Activated CD4-positive, alpha-beta T cell treated with anti-CD3 and anti-CD28 coated beads for 4 hours (primary cell): Measurements from ENCODE around the gene GALNT3.

Source experiments
- DNase-seq, 2 donors: peaks; one replicate each; pipeline ENCODE4 v3.0.0-alpha.2; 2020

Gene GALNT3

GRCh38 chr2:165793779-165794535, at the start of gene GALNT3:
Gene GALNT3, minus strand, starts transcription at chr2:165794247. Its CDS starts 23,547 bp downstream, at chr2:165770700.
- peak; percentile 10 to 33 for DNase-seq

DNA sequence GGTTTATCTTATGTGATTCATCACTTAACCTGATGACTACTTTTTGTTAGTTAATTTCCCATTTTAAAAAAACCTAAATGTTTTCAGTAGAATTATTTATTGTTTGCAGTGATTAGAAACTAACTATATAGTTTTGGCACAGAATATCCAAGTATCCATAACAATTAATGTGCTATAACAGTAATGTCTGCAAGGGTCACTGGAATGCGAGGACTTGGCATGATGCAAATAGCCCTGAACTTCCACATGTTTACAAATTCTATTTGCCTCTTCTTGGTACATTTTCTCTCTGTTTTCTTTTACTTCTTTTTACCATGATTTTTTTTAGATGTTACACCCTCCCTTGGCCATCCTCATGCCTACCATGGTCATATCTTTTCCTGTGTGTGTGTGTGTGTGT, 49.3 kb upstream of the GALNT3 start:
- DNase-seq = no peak

DNA sequence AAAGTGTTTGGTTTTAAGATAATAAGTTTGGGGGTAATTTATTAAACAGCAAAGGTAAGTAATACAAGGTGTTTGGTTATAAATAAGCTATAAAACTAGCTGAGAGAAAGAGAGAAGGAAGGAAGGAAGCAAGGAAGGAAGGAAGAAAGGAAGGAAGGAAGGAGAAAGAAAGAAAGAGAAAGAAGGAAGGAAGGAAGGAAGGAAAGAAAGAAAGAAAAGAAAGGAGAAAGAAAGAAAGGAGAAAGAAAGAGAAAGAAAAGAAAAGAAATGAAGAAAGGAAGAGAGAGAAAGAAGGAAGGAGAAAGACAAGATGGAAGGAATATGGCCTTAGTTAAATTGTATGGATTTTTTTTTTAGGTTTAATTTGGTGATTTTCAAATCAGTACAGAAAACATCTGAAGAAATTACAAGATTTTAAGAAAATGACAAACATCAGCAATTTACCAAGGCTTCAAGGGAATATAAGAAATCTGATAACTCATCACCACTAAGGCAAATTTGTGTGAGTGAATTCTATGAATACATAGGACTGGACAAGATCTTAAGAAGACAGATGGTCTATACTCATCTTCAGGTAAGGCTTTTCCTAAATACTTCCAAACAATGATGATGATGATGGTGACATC, 46.4 kb upstream of the GALNT3 start:
- no peak for DNase-seq

DNA sequence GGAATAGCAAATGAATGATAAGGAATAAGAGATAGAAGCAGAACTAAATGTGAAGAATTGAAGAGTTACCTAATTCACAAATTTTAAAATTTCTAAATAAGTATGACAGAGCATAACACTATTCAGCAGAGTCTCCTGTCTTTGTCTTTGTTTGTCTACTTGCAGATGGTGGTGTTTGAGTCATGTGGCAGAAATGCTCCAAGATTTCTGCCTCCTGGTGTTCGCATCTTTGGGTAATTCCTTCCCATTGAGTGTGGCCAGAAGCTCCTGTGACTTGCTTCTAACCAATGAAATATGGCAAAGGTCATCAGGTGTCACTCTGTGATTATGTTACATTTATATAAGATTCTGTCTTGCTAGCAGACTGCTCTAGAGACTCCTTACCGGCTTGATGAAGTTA, 45.6 kb upstream of the GALNT3 start:
- no peak for DNase-seq

- no peak for DNase-seq
These were observed 43.1 kb upstream of the GALNT3 start for GRCh38 chr2:165837122-165837521.

DNA sequence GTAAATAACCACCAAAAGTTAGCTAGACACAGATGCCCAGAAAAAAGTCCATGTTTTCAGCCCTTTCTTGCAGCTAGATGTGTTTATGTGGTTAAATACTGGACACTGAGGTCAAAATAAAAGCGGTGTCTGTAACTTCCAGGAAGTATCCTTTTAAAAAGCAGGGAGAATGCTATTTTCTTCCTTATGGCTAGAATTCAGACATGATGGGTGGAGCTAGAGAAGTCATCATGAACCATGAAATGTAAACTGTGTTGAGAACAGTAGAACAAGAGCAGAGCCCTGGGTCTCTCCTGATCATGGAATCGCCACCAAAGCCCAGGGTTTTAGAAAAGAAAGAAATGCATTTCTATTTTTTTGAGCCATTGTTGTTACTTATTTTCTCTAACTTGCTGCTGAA, 41.3 kb upstream of the GALNT3 start:
- DNase-seq = no peak

DNA sequence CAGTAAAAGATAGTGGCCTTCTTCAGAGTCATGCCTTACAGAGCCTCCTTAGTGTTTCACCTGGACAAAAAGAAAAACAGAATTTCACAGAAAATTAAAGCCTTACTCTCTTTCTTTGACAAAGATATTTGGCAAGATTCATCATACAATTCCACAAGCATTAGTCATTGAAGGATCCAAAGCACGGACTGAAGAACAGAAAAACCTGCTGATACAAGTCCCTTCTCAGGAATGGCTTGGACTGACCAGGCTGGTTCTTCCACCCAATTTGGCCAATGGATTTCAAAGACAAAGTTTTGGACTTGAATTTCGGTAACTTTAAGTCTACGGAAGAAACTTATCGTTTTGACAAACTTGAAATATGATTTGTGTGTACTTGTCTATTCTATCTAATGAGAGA, 39.1 kb upstream of the GALNT3 start:
- no peak for DNase-seq

DNA sequence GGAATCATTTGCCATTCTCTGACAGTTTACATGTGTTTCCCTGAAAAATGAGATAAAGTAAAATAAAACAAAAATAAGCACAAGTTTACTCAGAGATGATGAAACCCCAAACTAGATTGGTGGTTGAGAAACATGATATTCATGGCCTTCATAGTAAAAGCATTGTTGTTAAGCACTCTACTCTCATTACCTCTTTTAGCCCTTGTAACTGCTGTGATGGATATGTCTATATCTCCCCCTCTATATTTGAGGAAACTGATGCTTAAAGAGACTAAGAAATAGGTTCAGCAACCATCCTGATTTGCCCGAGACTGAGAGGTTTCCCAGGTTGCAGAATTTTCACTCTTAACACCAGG, 33.9 kb upstream of the GALNT3 start:
- DNase-seq = no peak

GRCh38 chr2:165827016-165827920, 33.2 kb upstream of the GALNT3 start:
- DNase-seq = no peak

- DNase-seq = no peak
These were observed 31.0 kb upstream of the GALNT3 start for GRCh38 chr2:165825041-165825440.

GRCh38 chr2:165820296-165820695, 26.2 kb upstream of the GALNT3 start:
- no peak for DNase-seq

DNA sequence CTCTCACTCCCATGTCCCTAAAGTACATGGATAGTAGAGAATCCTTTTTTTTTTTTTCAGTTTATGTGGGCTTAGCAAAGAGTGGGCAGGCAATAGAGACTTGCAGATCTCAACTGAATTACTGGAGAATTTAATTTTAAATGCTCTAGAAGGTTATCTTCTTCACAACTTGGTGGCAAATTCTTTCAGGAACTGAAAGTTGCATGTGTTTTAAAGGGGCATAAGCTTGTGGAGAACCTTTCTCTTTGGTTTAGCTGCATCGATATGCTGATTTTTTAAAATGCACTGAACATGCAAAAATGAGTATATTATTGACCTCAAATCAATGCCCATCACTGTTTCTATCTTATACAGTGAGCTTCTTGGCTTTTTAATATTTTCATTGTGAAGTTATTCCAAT, 24.9 kb upstream of the GALNT3 start:
- DNase-seq = no peak

- DNase-seq = no peak
These were observed 21.5 kb upstream of the GALNT3 start for GRCh38 chr2:165815299-165816141.

- DNase-seq = no peak
These were observed 20.4 kb upstream of the GALNT3 start for GRCh38 chr2:165814473-165814872.

DNA sequence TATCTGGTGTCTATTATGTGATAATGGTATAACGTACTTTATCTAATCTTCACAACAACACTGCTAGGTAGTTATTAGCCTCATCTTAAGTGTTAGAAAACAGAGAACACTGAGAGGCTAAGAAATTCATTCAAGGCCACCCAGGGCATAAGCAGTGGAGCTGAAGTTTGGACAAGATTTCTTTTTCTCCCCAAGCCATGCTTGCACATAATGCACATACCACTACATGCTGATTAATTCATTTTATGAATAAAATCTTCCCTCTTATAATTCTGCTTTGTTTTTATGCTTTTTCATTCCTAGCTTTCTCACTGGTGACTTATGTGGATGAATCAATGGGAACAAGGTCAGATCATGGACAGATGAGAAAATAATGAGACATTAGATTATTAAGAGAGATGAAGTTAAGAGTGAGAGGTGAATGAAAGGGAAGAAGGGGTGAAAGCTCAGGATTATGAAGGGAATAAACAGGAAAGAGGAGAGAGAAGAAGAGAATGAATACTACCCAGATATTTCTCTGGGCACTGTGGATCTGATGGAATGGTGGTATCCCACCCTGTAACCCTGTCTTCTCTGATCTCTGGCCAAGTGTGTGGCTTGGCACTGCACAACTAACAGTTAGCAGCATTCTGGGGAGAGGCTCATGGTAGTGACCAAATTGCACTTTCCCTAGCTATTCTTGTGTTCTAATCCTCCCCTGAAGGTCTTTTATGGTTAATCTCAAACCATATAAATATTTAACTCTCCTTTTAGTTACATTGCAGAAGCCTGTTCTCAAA, 17.7 kb upstream of the GALNT3 start:
- DNase-seq = no peak

DNA sequence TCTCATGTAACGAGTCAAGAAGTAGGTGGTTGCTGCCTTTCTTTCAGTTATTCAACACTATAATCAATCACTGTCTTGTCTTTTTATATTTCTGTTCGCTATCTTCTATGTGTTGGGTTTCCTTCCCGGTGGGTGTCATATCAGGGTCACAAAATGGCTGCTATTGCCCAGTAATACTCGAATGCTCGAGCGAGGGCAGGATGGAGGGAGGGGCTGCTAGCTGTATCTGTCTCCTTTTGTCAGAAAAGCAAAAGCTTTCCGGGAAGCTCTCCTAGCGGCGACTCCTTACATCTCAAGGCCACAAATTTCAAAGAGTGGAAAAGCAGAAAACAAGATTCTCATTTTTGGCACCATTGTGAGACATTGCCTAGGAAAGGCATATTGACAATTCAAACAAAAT, 16.4 kb upstream of the GALNT3 start:
- no peak for DNase-seq

- DNase-seq = no peak
These were observed 10.7 kb upstream of the GALNT3 start for GRCh38 chr2:165804719-165805118.

DNA sequence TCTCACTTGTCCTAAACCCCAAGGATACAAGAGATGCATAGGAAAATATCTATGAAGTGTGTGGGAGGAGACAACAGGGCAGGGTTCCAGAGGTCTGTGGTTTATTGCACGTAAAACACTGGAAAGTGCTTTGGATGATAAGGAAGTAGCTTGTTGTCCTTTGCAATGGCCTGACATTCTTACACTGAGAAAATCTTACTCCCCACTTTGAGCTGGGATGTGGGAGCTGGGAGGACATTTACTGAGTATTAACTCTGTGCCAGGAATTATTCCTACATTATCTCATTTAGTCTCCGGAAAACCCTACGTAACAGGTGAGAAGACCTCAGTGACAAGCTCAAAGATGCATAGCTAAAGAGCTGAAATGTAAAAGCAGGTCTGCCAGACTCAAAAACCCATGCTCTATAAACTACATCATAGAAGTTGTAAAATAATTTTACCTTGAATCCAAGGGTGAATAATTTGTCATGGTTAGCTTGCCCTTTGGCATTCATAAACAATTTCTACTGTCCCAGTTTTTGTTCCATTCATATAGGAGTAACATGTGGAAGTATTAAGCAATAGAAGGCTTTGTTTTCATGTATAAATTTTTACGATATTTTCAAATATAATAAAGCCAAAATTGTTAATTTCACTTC, 9.2 kb upstream of the GALNT3 start:
- no peak for DNase-seq

DNA sequence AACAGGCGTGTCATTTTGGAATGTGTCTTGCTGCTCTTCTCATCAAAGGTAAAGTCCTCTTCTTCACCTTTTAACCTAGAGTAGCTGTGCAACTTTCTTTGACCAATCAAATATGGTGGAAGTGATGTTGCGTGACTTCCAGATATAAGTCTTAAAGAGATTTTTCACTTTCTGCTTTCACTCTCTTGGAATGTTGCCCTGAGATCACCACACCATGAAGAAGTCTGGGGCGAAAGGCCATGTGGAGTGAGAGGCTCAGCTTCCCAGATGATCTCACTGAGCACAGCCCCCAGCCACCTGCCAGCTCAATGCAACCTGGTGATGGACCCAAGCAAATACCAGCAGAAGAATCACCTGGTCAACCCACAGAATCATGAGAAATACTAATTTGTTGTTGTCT, 7.1 kb upstream of the GALNT3 start:
- no peak for DNase-seq

DNA sequence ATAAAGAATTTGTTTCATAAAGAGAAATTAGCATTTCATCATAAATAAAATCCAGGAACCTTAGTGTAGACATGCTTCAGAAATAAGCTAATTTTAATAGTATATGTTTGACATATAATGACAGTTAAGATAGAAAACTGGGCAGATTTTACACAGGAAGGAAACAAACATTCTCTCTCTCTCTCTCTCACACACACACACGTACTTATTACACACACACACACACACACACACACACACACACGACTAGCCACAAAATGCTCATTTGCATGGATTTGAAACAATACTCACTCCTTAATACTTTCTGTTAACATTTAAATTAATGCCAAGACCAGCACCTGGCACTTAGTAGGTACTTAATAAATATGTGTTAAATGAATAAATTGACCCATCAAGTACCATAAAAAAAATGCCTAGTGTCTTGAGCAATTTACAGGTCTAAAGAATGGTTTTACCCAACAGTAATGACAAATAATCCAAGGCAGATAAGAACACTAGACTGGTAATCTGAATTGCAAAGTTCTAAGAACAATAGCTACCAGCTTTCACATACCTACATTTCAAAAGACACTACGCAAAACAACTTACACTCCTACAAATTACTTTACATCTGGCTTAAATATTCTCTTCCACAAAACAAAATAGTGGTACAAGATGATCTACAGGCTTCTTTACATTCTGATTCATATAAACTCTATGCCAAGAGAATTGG, 2.9 kb upstream of the GALNT3 start:
- DNase-seq = no peak

DNA sequence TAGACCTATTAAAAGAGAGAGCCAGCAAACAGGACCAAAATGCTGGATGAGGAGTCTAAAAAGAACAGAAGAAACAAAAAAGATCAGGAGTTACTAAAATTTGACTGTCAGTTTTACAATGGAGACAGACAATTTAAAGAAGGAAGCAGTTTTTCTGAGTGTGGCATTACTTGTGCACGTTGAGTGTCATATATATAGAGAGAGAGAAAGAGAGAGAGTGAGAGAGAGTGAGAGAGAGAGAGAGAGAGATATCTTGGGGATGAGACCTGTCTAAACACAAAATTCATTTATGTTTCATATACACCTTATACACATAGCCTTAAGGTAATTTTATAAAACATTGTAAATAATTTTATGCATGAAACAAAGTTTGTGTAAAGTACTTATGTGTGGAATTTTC, 2.1 kb upstream of the GALNT3 start:
- DNase-seq = no peak
